MM.1S (cell line): Measurements from ENCODE around the gene CDC42BPA.

Experiments
- DNase-seq: peaks from one replicate; pipeline ENCODE4 v3.0.0-alpha.2; 2015
- H2AFZ ChIP-seq: fragments of 300-600 bp; sonication (generic); 2 replicates; pipeline ENCODE4 v1.6.0; 2016; ENCODE audit warnings: antibody characterized with exemption, low read length
- H3F3A ChIP-seq: fragments of 300-600 bp; sonication (generic); 2 replicates; pipeline ENCODE4 v1.6.1; 2016; ENCODE audit warnings: mild to moderate bottlenecking, antibody characterized with exemption, low read length, moderate library complexity, mixed read lengths; ENCODE audit not compliant: insufficient read depth
- H3K27ac ChIP-seq: fragments of 300-600 bp; sonication (generic); 2 replicates; pipeline ENCODE4 v1.5.1; 2016; ENCODE audit warnings: mild to moderate bottlenecking, low read length
- H3K27me3 ChIP-seq: fragments of 300-600 bp; sonication (generic); replicated peaks from 2 replicates; pipeline ENCODE4 v1.6.0; 2016; ENCODE audit warnings: low read length; ENCODE audit not compliant: insufficient read depth
- H3K36me3 ChIP-seq: fragments of 300-600 bp; sonication (generic); replicated peaks from 2 replicates; pipeline ENCODE4 v1.6.1; 2016; ENCODE audit warnings: mild to moderate bottlenecking, low read length, mixed read lengths; ENCODE audit not compliant: insufficient read depth
- H3K4me1 ChIP-seq: fragments of 300-600 bp; sonication (generic); 2 replicates; pipeline ENCODE4 v1.6.1; 2016; ENCODE audit warnings: low read length, mixed read lengths
- H3K4me2 ChIP-seq: fragments of 300-600 bp; sonication (generic); 2 replicates; pipeline ENCODE4 v1.6.0; 2016; ENCODE audit warnings: low read depth, low read length
- H3K4me3 ChIP-seq: fragments of 300-600 bp; sonication (generic); 2 replicates; pipeline ENCODE4 v1.5.1; 2016; ENCODE audit warnings: low read length, mixed read lengths
- H3K79me2 ChIP-seq: fragments of 300-600 bp; sonication (generic); 2 replicates; pipeline ENCODE4 v1.6.1; 2016; ENCODE audit warnings: mixed run types, low read length, mixed read lengths
- H3K9ac ChIP-seq: fragments of 300-600 bp; sonication (generic); 2 replicates; pipeline ENCODE4 v1.6.1; 2016; ENCODE audit warnings: low read length, mixed read lengths
- H3K9me2 ChIP-seq: fragments of 300-600 bp; sonication (generic); replicated peaks from 2 replicates; pipeline ENCODE4 v1.6.1; 2016; ENCODE audit warnings: mild to moderate bottlenecking, low read length, mixed read lengths; ENCODE audit not compliant: insufficient read depth
- H3K9me3 ChIP-seq: fragments of 300-600 bp; sonication (generic); replicated peaks from 2 replicates; pipeline ENCODE4 v1.6.1; 2016; ENCODE audit warnings: mild to moderate bottlenecking, low read length, mixed read lengths; ENCODE audit not compliant: insufficient read depth
- H4K20me1 ChIP-seq: fragments of 300-600 bp; sonication (generic); 2 replicates; pipeline ENCODE4 v1.6.1; 2016; ENCODE audit warnings: mild to moderate bottlenecking, low read length, moderate library complexity, mixed read lengths; ENCODE audit not compliant: insufficient read depth
- CTCF ChIP-seq: fragments of 300-600 bp; sonication (generic); IDR thresholded peaks from 2 replicates; pipeline ENCODE4 v1.5.1; 2016; ENCODE audit warnings: antibody characterized with exemption, low read length, mixed read lengths
- EZH2 ChIP-seq: fragments of 300-600 bp; sonication (generic); optimal IDR thresholded peaks from 2 replicates; pipeline ENCODE3; 2017; ENCODE audit warnings: low read depth, mild to moderate bottlenecking, antibody characterized with exemption, low read length, mixed read lengths
- EZH2phosphoT487 ChIP-seq: fragments of 300-600 bp; sonication (generic); IDR thresholded peaks from 2 replicates; pipeline ENCODE4 v1.6.1; 2018; ENCODE audit warnings: antibody characterized with exemption, low read length

Gene CDC42BPA

GRCh38 chr1:227073786-227074185, 244.5 kb downstream of the CDC42BPA start:
- Histone ChIP-seq H3K4me3 (no peak overlapping the region), H3K79me2 (no peaks in the 10 kb centered on the region), H3F3A (no peaks in the 10 kb centered on the region), H2AFZ (no peak overlapping the region), H3K9me3 (no peaks in the 10 kb centered on the region), H3K4me2 (no peak overlapping the region), H3K4me1 (no peaks in the 10 kb centered on the region), H4K20me1 (no peaks in the 10 kb centered on the region), H3K27me3 (no peaks in the 10 kb centered on the region), H3K9me2 (no peaks in the 10 kb centered on the region), H3K9ac (no peak overlapping the region), H3K36me3 (no peaks in the 10 kb centered on the region), H3K27ac (no peak overlapping the region)
- TF ChIP-seq CTCF (no peak), EZH2phosphoT487 (no peak), EZH2 (no peak)
- no peak for DNase-seq

- Histone ChIP-seq H3K4me2 (no peak overlapping the region), H3K27ac (no peak overlapping the region), H3K4me1 (no peaks in the 10 kb centered on the region), H3K27me3 (no peaks in the 10 kb centered on the region), H3K36me3 (no peaks in the 10 kb centered on the region), H2AFZ (no peak overlapping the region), H3K9me2 (no peaks in the 10 kb centered on the region), H3K9me3 (no peaks in the 10 kb centered on the region), H3K79me2 (no peaks in the 10 kb centered on the region), H3F3A (no peaks in the 10 kb centered on the region), H4K20me1 (no peaks in the 10 kb centered on the region), H3K9ac (no peak overlapping the region), H3K4me3 (no peak overlapping the region)
- peak; percentile 39 for DNase-seq
- TF ChIP-seq CTCF, result no peak
- no peak for TF ChIP-seq EZH2
- TF ChIP-seq EZH2phosphoT487, result no peak
Measured at GRCh38 chr1:227072991-227073390, 245.3 kb downstream of the CDC42BPA start.

- H3K27ac ChIP-seq, result no peak overlapping the region
- no peak overlapping the region for H3K4me3 ChIP-seq
- H3F3A ChIP-seq, result no peaks in the 10 kb centered on the region
- TF ChIP-seq EZH2 (no peak), CTCF (no peak), EZH2phosphoT487 (no peak)
- no peak for DNase-seq
- no peak overlapping the region for H3K4me2 ChIP-seq
- H3K36me3 ChIP-seq, result no peaks in the 10 kb centered on the region
- no peaks in the 10 kb centered on the region for H4K20me1 ChIP-seq
- H3K9me3 ChIP-seq, result no peaks in the 10 kb centered on the region
- H3K79me2 ChIP-seq, result no peaks in the 10 kb centered on the region
- H3K9ac ChIP-seq, result no peak overlapping the region
- no peaks in the 10 kb centered on the region for H3K4me1 ChIP-seq
- H3K27me3 ChIP-seq, result no peaks in the 10 kb centered on the region
- H3K9me2 ChIP-seq, result no peaks in the 10 kb centered on the region
- no peak overlapping the region for H2AFZ ChIP-seq
Measured at GRCh38 chr1:227071895-227072587, 246.3 kb downstream of the CDC42BPA start.
